A673 (cell line): Measurements from ENCODE around the gene CUBN. TPM values are rescaled to one million over a fixed set of nuclear protein-coding genes. Genes with fewer than 3 reads are reported as not detected.

ENCODE experiments used
- BruUV-seq: library from RNA; stranded (reverse); fragments of 400-500 nt; replicated peaks from 2 replicates; lab custom pipeline; 2021; lab: Mats Ljungman, UMichigan
- CTCF ChIA-PET: fragments of 300-600 bp; sonication (Branson Sonifier 250); formaldehyde crosslinking; loops from one replicate; lab custom pipeline; 2022; ENCODE audit warnings: antibody characterized with exemption; lab: Charles Lee
- POLR2A ChIA-PET: fragments of 300-600 bp; sonication (Branson Sonifier 250); formaldehyde crosslinking; loops from one replicate; lab custom pipeline; 2022; ENCODE audit warnings: antibody characterized with exemption; ENCODE audit not compliant: low non-redundant PET; lab: Charles Lee
- DNase-seq: peaks from one replicate; pipeline ENCODE4 v3.0.0-alpha.2; 2015; ENCODE audit warnings: low spot score
- H3K27ac ChIP-seq: fragments of 200-600 bp; sonication (generic); 2 replicates; pipeline ENCODE4 v1.5.1; 2016; ENCODE audit warnings: mixed run types, low read depth, mild to moderate bottlenecking, mixed read lengths, antibody characterized with exemption, low read length; ENCODE audit not compliant: poor library complexity, severe bottlenecking
- H3K27me3 ChIP-seq: fragments of 200-600 bp; sonication (generic); replicated peaks from 2 replicates; pipeline ENCODE4 v1.6.1; 2017; ENCODE audit warnings: mixed run types, low read depth, mild to moderate bottlenecking, mixed read lengths, antibody characterized with exemption, low read length; ENCODE audit not compliant: insufficient read depth, poor library complexity
- H3K36me3 ChIP-seq: fragments of 200-600 bp; sonication (generic); 2 replicates; pipeline ENCODE4 v1.6.1; 2016; ENCODE audit warnings: mixed run types, mild to moderate bottlenecking, mixed read lengths, antibody characterized with exemption, low read length; ENCODE audit not compliant: insufficient read depth, poor library complexity, severe bottlenecking
- H3K4me1 ChIP-seq: fragments of 200-600 bp; sonication (generic); 2 replicates; pipeline ENCODE4 v1.6.1; 2017; ENCODE audit warnings: mixed run types, mild to moderate bottlenecking, mixed read lengths, antibody characterized with exemption, low read length; ENCODE audit not compliant: insufficient read depth, poor library complexity, severe bottlenecking
- H3K4me3 ChIP-seq: fragments of 200-600 bp; sonication (generic); 2 replicates; pipeline ENCODE4 v1.5.1; 2016; ENCODE audit warnings: low read depth, mixed run types, mild to moderate bottlenecking, mixed read lengths, low read length; ENCODE audit not compliant: poor library complexity, severe bottlenecking
- H3K9me3 ChIP-seq: fragments of 200-600 bp; sonication (generic); 2 replicates; pipeline ENCODE4 v1.6.1; 2016; ENCODE audit warnings: mixed run types, low read depth, mild to moderate bottlenecking, mixed read lengths, antibody characterized with exemption, low read length; ENCODE audit not compliant: poor library complexity, severe bottlenecking
- CTCF ChIP-seq: fragments of 300-800, 200-600 bp; sonication (generic); conservative IDR thresholded peaks from 2 replicates; pipeline ENCODE4 v1.5.1; 2017; ENCODE audit warnings: low read depth, mild to moderate bottlenecking, antibody characterized with exemption, low read length, moderate library complexity, mixed read lengths
- EZH2 ChIP-seq: fragments of 200-600 bp; sonication (generic); IDR thresholded peaks from 2 replicates; pipeline ENCODE4 v1.6.1; 2017; ENCODE audit warnings: borderline replicate concordance, low read depth, mild to moderate bottlenecking, mixed read lengths, antibody characterized with exemption, low read length; ENCODE audit not compliant: poor library complexity, severe bottlenecking
- intact Hi-C: fragments of 100-400 bp; cut with micrococcal nuclease; formaldehyde crosslinking; loops from one replicate; pipeline ENCODE4 v1.10.0; 2022; ENCODE audit not compliant: unreplicated experiment
- total RNA-seq: library from RNA; stranded (reverse); gene quantifications from 2 replicates; pipeline ENCODE4 v1.2.3, GENCODE V29; 2021

Gene CUBN
- total RNA-seq, 1 experiment from 2014 or later, result 3.4 TPM

DNA sequence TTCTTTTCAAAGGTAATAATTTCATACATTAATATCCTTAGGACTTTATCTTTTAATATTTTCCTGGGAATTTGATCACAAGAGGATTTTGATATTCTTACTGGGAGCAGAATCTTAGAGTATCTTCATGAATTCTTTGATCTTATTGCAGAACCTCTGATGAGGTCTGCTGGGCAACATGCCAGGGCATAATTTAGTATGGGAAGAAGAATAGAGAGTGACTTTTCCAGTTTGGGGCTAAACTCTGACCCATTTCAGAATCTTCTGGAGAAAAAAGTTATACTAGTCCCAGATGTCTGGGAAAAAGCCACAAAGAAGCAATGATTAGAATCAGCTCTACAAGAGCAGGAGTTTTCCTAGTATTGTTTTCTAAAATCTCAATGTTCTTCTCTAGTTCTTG is 284.4 kb downstream of the CUBN start:
- Histone ChIP-seq H3K9me3 (no peaks in the 10 kb centered on the region), H3K4me3 (no peak overlapping the region), H3K27me3 (no peaks in the 10 kb centered on the region), H3K36me3 (no peaks in the 10 kb centered on the region), H3K27ac (no peak overlapping the region), H3K4me1 (no peaks in the 10 kb centered on the region)
- ChIA-PET CTCF (no interaction called here), POLR2A (no interaction called here)
- no peak for TF ChIP-seq CTCF
- no peak for TF ChIP-seq EZH2
- DNase-seq, result peak; percentile 22
- intact Hi-C loops, result loop anchor here (2.0 kb wide), 1 partner anchor 532 kb away; no protein-coding TSS in a partner anchor
- no TSS peak for BruUV-seq

GRCh38 chr10:16843252-16843870 is 286.2 kb downstream of the CUBN start:
- DNase-seq, result peak; percentile 90
- ChIA-PET CTCF (interaction anchor here (0.6 to 1.0 kb wide), 2 partner anchors 25 to 412 kb away, joined by 4 to 10 read pairs; no protein-coding TSS in a partner anchor), POLR2A (no interaction called here)
- Histone ChIP-seq H3K36me3 (no peaks in the 10 kb centered on the region), H3K27ac (no peak overlapping the region), H3K9me3 (no peaks in the 10 kb centered on the region), H3K4me1 (no peaks in the 10 kb centered on the region), H3K27me3 (no peaks in the 10 kb centered on the region), H3K4me3 (no peak overlapping the region)
- intact Hi-C loops, result loop anchor here (2.0 kb wide), 2 partner anchors 413 to 587 kb away; no protein-coding TSS in a partner anchor
- TF ChIP-seq CTCF (peak; percentile 71), EZH2 (no peak)
- BruUV-seq, result no TSS peak

- H3K4me1 ChIP-seq, result peaks cover 28% of the 10 kb centered on the region
- CTCF ChIA-PET, result no interaction called here
- no TSS peak for BruUV-seq
- no peaks in the 10 kb centered on the region for H3K36me3 ChIP-seq
- H3K4me3 ChIP-seq, result no peak overlapping the region
- TF ChIP-seq EZH2 (no peak), CTCF (no peak)
- DNase-seq, result no peak
- no peaks in the 10 kb centered on the region for H3K27me3 ChIP-seq
- POLR2A ChIA-PET, result no interaction called here
- H3K9me3 ChIP-seq, result no peaks in the 10 kb centered on the region
- no peak overlapping the region for H3K27ac ChIP-seq
- intact Hi-C loops, result no loop called here
Observed at GRCh38 chr10:16835228-16835627, 294.4 kb downstream of the CUBN start.
